MM.1S (cell line): ENCODE measurements around the gene KRT27.

ENCODE experiments used
- DNase-seq: peaks from one replicate; pipeline ENCODE4 v3.0.0-alpha.2; 2015
- H2AFZ ChIP-seq: fragments of 300-600 bp; sonication (generic); 2 replicates; pipeline ENCODE4 v1.6.0; 2016; ENCODE audit warnings: antibody characterized with exemption, low read length
- H3F3A ChIP-seq: fragments of 300-600 bp; sonication (generic); 2 replicates; pipeline ENCODE4 v1.6.1; 2016; ENCODE audit warnings: mild to moderate bottlenecking, antibody characterized with exemption, low read length, moderate library complexity, mixed read lengths; ENCODE audit not compliant: insufficient read depth
- H3K27ac ChIP-seq: fragments of 300-600 bp; sonication (generic); 2 replicates; pipeline ENCODE4 v1.5.1; 2016; ENCODE audit warnings: mild to moderate bottlenecking, low read length
- H3K27me3 ChIP-seq: fragments of 300-600 bp; sonication (generic); replicated peaks from 2 replicates; pipeline ENCODE4 v1.6.0; 2016; ENCODE audit warnings: low read length; ENCODE audit not compliant: insufficient read depth
- H3K36me3 ChIP-seq: fragments of 300-600 bp; sonication (generic); replicated peaks from 2 replicates; pipeline ENCODE4 v1.6.1; 2016; ENCODE audit warnings: mild to moderate bottlenecking, low read length, mixed read lengths; ENCODE audit not compliant: insufficient read depth
- H3K4me1 ChIP-seq: fragments of 300-600 bp; sonication (generic); 2 replicates; pipeline ENCODE4 v1.6.1; 2016; ENCODE audit warnings: low read length, mixed read lengths
- H3K4me2 ChIP-seq: fragments of 300-600 bp; sonication (generic); 2 replicates; pipeline ENCODE4 v1.6.0; 2016; ENCODE audit warnings: low read depth, low read length
- H3K4me3 ChIP-seq: fragments of 300-600 bp; sonication (generic); 2 replicates; pipeline ENCODE4 v1.5.1; 2016; ENCODE audit warnings: low read length, mixed read lengths
- H3K79me2 ChIP-seq: fragments of 300-600 bp; sonication (generic); 2 replicates; pipeline ENCODE4 v1.6.1; 2016; ENCODE audit warnings: mixed run types, low read length, mixed read lengths
- H3K9ac ChIP-seq: fragments of 300-600 bp; sonication (generic); 2 replicates; pipeline ENCODE4 v1.6.1; 2016; ENCODE audit warnings: low read length, mixed read lengths
- H3K9me2 ChIP-seq: fragments of 300-600 bp; sonication (generic); replicated peaks from 2 replicates; pipeline ENCODE4 v1.6.1; 2016; ENCODE audit warnings: mild to moderate bottlenecking, low read length, mixed read lengths; ENCODE audit not compliant: insufficient read depth
- H3K9me3 ChIP-seq: fragments of 300-600 bp; sonication (generic); replicated peaks from 2 replicates; pipeline ENCODE4 v1.6.1; 2016; ENCODE audit warnings: mild to moderate bottlenecking, low read length, mixed read lengths; ENCODE audit not compliant: insufficient read depth
- H4K20me1 ChIP-seq: fragments of 300-600 bp; sonication (generic); 2 replicates; pipeline ENCODE4 v1.6.1; 2016; ENCODE audit warnings: mild to moderate bottlenecking, low read length, moderate library complexity, mixed read lengths; ENCODE audit not compliant: insufficient read depth
- CTCF ChIP-seq: fragments of 300-600 bp; sonication (generic); IDR thresholded peaks from 2 replicates; pipeline ENCODE4 v1.5.1; 2016; ENCODE audit warnings: antibody characterized with exemption, low read length, mixed read lengths
- EZH2 ChIP-seq: fragments of 300-600 bp; sonication (generic); optimal IDR thresholded peaks from 2 replicates; pipeline ENCODE3; 2017; ENCODE audit warnings: low read depth, mild to moderate bottlenecking, antibody characterized with exemption, low read length, mixed read lengths
- EZH2phosphoT487 ChIP-seq: fragments of 300-600 bp; sonication (generic); IDR thresholded peaks from 2 replicates; pipeline ENCODE4 v1.6.1; 2018; ENCODE audit warnings: antibody characterized with exemption, low read length

KRT27 gene

GRCh38 chr17:40822132-40822812 lies 39.9 kb upstream of the KRT27 start, which contains the start of gene KRT10:
Gene KRT10, minus strand, starts transcription at chr17:40822614. Its CDS starts 29 bp downstream, at chr17:40822585.
- H3K9me3 ChIP-seq: no peaks in the 10 kb centered on the region
- no peak within 1 kb of the TSS for H3K4me3 ChIP-seq
- H4K20me1 ChIP-seq: no peaks in the 10 kb centered on the region
- no peak within 1 kb of the TSS for H3K27ac ChIP-seq
- no peaks in the 10 kb centered on the region for H3K9me2 ChIP-seq
- TF ChIP-seq EZH2 (no peak), EZH2phosphoT487 (no peak), CTCF (no peak)
- H3K9ac ChIP-seq: no peak within 1 kb of the TSS
- H3K36me3 ChIP-seq: no peaks in the 10 kb centered on the region
- H3K4me1 ChIP-seq: 0 out of 2 replicates have a peak, but pooled peaks cover 13% of the 10 kb centered on the region
- no peak within 1 kb of the TSS for H2AFZ ChIP-seq
- no peak within 1 kb of the TSS for H3K4me2 ChIP-seq
- no peaks in the 10 kb centered on the region for H3K27me3 ChIP-seq
- H3F3A ChIP-seq: peaks cover 21% of the 10 kb centered on the region
- peaks cover 7% of the 10 kb centered on the region; the same call in 1 of the 2 replicates for H3K79me2 ChIP-seq
- DNase-seq: no peak

GRCh38 chr17:40821536-40821935 lies 39.2 kb upstream of the KRT27 start:
- no peak overlapping the region for H3K27ac ChIP-seq
- H3K4me2 ChIP-seq: no peak overlapping the region
- H3K4me1 ChIP-seq: 0 out of 2 replicates have a peak, but pooled peaks cover 13% of the 10 kb centered on the region
- no peaks in the 10 kb centered on the region for H3K9me2 ChIP-seq
- H3K9ac ChIP-seq: no peak overlapping the region
- H3K27me3 ChIP-seq: no peaks in the 10 kb centered on the region
- H3K36me3 ChIP-seq: no peaks in the 10 kb centered on the region
- no peak for DNase-seq
- TF ChIP-seq CTCF (no peak), EZH2 (no peak), EZH2phosphoT487 (no peak)
- H3K79me2 ChIP-seq: peaks cover 10% of the 10 kb centered on the region; the same call in 1 of the 2 replicates
- no peak overlapping the region for H3K4me3 ChIP-seq
- H3K9me3 ChIP-seq: no peaks in the 10 kb centered on the region
- H3F3A ChIP-seq: peaks cover 21% of the 10 kb centered on the region
- H4K20me1 ChIP-seq: no peaks in the 10 kb centered on the region
- no peak overlapping the region for H2AFZ ChIP-seq

DNA sequence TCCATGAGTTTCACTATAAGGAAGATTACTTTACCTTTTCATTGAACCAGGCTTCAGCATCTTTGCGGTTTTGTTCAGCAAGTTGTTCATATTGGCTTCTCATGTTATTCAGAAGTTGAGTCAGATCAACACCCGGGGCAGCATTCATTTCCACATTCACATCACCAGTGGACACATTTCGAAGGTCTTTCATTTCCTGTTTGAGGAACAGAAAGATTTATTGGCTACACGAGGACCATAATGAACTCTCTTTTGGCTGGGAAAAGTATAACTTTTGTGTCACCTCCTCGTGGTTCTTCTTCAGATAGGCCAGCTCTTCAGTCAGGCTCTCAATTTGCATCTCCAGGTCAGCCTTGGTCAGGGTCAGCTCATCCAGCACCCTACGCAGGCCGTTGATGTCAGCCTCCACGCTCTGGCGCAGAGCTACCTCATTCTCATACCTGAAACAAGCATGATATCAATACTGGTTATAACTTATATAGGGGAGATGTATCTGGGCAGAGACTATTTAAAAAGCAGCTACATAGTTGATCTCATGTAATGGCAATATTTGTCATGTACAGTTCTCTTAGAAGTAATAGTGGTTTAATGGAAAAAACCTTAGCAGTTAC lies 38.0 kb upstream of the KRT27 start:
- Histone ChIP-seq H3F3A (peaks cover 21% of the 10 kb centered on the region), H4K20me1 (no peaks in the 10 kb centered on the region), H3K9me3 (no peaks in the 10 kb centered on the region), H3K27me3 (no peaks in the 10 kb centered on the region), H3K4me2 (no peak overlapping the region), H3K79me2 (peaks cover 10% of the 10 kb centered on the region; the same call in 1 of the 2 replicates), H3K4me1 (0 out of 2 replicates have a peak, but pooled peaks cover 13% of the 10 kb centered on the region), H3K9ac (no peak overlapping the region), H3K27ac (no peak overlapping the region), H3K4me3 (no peak overlapping the region), H3K36me3 (no peaks in the 10 kb centered on the region), H3K9me2 (no peaks in the 10 kb centered on the region), H2AFZ (no peak overlapping the region)
- no peak for DNase-seq
- TF ChIP-seq EZH2phosphoT487 (no peak), CTCF (no peak), EZH2 (no peak)
